Measurements from ENCODE around the gene UXS1. TPM values are rescaled to one million over a fixed set of nuclear protein-coding genes. Genes with fewer than 3 reads are reported as not detected.

Gene UXS1
- polyA plus RNA-seq, 1 donor from 2014 or later: 19.1 TPM

GRCh38 chr2:106075048-106075447 is 119.1 kb downstream of the UXS1 start:
- Histone ChIP-seq H3K9ac (ENCODE audit: low read length) (no peak overlapping the region), H4K20me1 (ENCODE audit: insufficient read depth) (no peaks in the 10 kb centered on the region), H3K27me3 (ENCODE audit: insufficient read depth, low read depth, low read length) (no peaks in the 10 kb centered on the region), H3K9me2 (ENCODE audit: insufficient read depth, low read length) (no peaks in the 10 kb centered on the region), H3F3A (ENCODE audit: insufficient read depth, low read length, poor library complexity, severe bottlenecking) (no peaks in the 10 kb centered on the region), H3K9me3 (ENCODE audit: low read length) (no peaks in the 10 kb centered on the region), H2AFZ (ENCODE audit: low read depth, low read length) (no peak overlapping the region), H3K79me2 (replicated peaks; ENCODE audit: insufficient read depth, low read length) (no peaks in the 10 kb centered on the region), H3K4me3 (ENCODE audit: low read length) (no peak overlapping the region), H3K27ac (ENCODE audit: low read length) (no peak overlapping the region), H3K36me3 (ENCODE audit: insufficient read depth, low read length) (no peaks in the 10 kb centered on the region), H3K4me2 (ENCODE audit: low read length) (no peak overlapping the region)
- TF ChIP-seq TAF1 (IDR thresholded peaks at IDR 0.05; ENCODE audit: low read depth) (no peak), MXI1 (conservative IDR thresholded peaks at IDR 0.05; ENCODE audit: poor library complexity, severe bottlenecking) (no peak), POLR2AphosphoS5 (IDR thresholded peaks at IDR 0.05) (no peak), EZH2 (IDR thresholded peaks at IDR 0.05; ENCODE audit: borderline replicate concordance, insufficient read depth, low read length, poor library complexity, severe bottlenecking) (no peak), RAD21 (conservative IDR thresholded peaks at IDR 0.05) (no peak), SMC3 (conservative IDR thresholded peaks at IDR 0.05; ENCODE audit: poor library complexity) (no peak), CTCF (IDR thresholded peaks at IDR 0.05; ENCODE audit: poor library complexity, severe bottlenecking) (no peak), EP300 (conservative IDR thresholded peaks at IDR 0.05; ENCODE audit: poor library complexity, severe bottlenecking) (no peak), REST (IDR thresholded peaks at IDR 0.05; ENCODE audit: borderline replicate concordance) (no peak)

GRCh38 chr2:106073678-106074406 is 120.3 kb downstream of the UXS1 start:
- H3K27ac ChIP-seq (ENCODE audit: low read length): no peak overlapping the region
- H3K9me2 ChIP-seq (ENCODE audit: insufficient read depth, low read length): no peaks in the 10 kb centered on the region
- H3K27me3 ChIP-seq (ENCODE audit: insufficient read depth, low read depth, low read length): no peaks in the 10 kb centered on the region
- TF ChIP-seq TAF1 (IDR thresholded peaks at IDR 0.05; ENCODE audit: low read depth) (no peak), RAD21 (conservative IDR thresholded peaks at IDR 0.05) (no peak), EP300 (conservative IDR thresholded peaks at IDR 0.05; ENCODE audit: poor library complexity, severe bottlenecking) (no peak), CTCF (IDR thresholded peaks at IDR 0.05; ENCODE audit: poor library complexity, severe bottlenecking) (no peak), MXI1 (conservative IDR thresholded peaks at IDR 0.05; ENCODE audit: poor library complexity, severe bottlenecking) (no peak), REST (IDR thresholded peaks at IDR 0.05; ENCODE audit: borderline replicate concordance) (no peak), SMC3 (conservative IDR thresholded peaks at IDR 0.05; ENCODE audit: poor library complexity) (no peak), POLR2AphosphoS5 (IDR thresholded peaks at IDR 0.05) (no peak), EZH2 (IDR thresholded peaks at IDR 0.05; ENCODE audit: borderline replicate concordance, insufficient read depth, low read length, poor library complexity, severe bottlenecking) (no peak)
- no peak overlapping the region for H3K9ac ChIP-seq (ENCODE audit: low read length)
- H2AFZ ChIP-seq (ENCODE audit: low read depth, low read length): no peak overlapping the region
- no peaks in the 10 kb centered on the region for H3K9me3 ChIP-seq (ENCODE audit: low read length)
- no peaks in the 10 kb centered on the region for H3K79me2 ChIP-seq (replicated peaks; ENCODE audit: insufficient read depth, low read length)
- no peaks in the 10 kb centered on the region for H3F3A ChIP-seq (ENCODE audit: insufficient read depth, low read length, poor library complexity, severe bottlenecking)
- H3K4me2 ChIP-seq (ENCODE audit: low read length): no peak overlapping the region
- H3K36me3 ChIP-seq (ENCODE audit: insufficient read depth, low read length): no peaks in the 10 kb centered on the region
- no peak overlapping the region for H3K4me3 ChIP-seq (ENCODE audit: low read length)
- no peaks in the 10 kb centered on the region for H4K20me1 ChIP-seq (ENCODE audit: insufficient read depth)
